Sigmoid colon (tissue), 4 donors: ENCODE data around the gene CR2.

ENCODE experiments used
- EP300 ChIP-seq, 4 donors: sonication (generic); formaldehyde crosslinking; IDR thresholded peaks; one replicate each; pipeline ENCODE4 v1.6.1; 2017; ENCODE audit warnings: antibody characterized with exemption in 4 of 4
- POLR2A ChIP-seq, 2 donors: fragments of 450-650 bp; IDR thresholded peaks; one replicate each; pipeline ENCODE4 v1.6.1; 2016; ENCODE audit warnings: antibody characterized with exemption in 2 of 2, mild to moderate bottlenecking in 2 of 2, moderate library complexity in 2 of 2
- TF ChIP-seq, protein P1 (sequence below), 4 experiments: fragments of 450-650 bp in 3 of 4; fragments of 200-600 bp in 1 of 4; IDR thresholded peaks; one replicate each; pipeline ENCODE4 v1.5.1; 2016 to 2019; ENCODE audit warnings: antibody characterized with exemption in 4 of 4, mild to moderate bottlenecking in 3 of 4, moderate library complexity in 2 of 4

DNA sequence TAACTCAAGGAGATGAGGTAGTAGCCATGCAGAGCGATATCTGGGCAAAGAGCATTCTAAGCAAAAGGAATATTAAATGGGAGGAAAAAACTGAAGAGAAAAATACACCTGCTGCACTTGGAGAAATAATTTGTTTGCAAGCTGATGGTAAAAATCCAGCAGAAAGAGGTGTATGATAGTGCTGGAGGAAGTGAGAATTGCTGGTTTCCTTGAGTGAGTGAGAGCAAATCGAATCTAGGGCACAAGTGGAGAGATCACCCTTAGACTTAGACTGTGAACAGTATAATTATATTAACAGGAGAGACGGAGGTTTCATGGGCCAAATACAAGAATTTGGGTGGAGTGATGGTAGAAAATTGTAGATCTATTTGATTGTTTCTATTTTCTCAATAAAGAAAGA, 39.1 kb downstream of the CR2 start:
- TF ChIP-seq, protein P1, sequence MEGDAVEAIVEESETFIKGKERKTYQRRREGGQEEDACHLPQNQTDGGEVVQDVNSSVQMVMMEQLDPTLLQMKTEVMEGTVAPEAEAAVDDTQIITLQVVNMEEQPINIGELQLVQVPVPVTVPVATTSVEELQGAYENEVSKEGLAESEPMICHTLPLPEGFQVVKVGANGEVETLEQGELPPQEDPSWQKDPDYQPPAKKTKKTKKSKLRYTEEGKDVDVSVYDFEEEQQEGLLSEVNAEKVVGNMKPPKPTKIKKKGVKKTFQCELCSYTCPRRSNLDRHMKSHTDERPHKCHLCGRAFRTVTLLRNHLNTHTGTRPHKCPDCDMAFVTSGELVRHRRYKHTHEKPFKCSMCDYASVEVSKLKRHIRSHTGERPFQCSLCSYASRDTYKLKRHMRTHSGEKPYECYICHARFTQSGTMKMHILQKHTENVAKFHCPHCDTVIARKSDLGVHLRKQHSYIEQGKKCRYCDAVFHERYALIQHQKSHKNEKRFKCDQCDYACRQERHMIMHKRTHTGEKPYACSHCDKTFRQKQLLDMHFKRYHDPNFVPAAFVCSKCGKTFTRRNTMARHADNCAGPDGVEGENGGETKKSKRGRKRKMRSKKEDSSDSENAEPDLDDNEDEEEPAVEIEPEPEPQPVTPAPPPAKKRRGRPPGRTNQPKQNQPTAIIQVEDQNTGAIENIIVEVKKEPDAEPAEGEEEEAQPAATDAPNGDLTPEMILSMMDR (IDR thresholded peaks at IDR 0.05), result no peak
- TF ChIP-seq EP300 (IDR thresholded peaks at IDR 0.05) (no peak), POLR2A (IDR thresholded peaks at IDR 0.05) (no peak)
